ENCODE measurements around the gene DOK6.

The DOK6 gene

GRCh38 chr18:69435000-69435399, 34.3 kb downstream of the DOK6 start:
- TF ChIP-seq CTCF (IDR thresholded peaks at IDR 0.05) = no peak

GRCh38 chr18:69444221-69444620, 43.5 kb downstream of the DOK6 start:
- no peak for TF ChIP-seq CTCF (IDR thresholded peaks at IDR 0.05)

GRCh38 chr18:69447886-69448285, 47.2 kb downstream of the DOK6 start:
- TF ChIP-seq CTCF (IDR thresholded peaks at IDR 0.05) = no peak

DNA sequence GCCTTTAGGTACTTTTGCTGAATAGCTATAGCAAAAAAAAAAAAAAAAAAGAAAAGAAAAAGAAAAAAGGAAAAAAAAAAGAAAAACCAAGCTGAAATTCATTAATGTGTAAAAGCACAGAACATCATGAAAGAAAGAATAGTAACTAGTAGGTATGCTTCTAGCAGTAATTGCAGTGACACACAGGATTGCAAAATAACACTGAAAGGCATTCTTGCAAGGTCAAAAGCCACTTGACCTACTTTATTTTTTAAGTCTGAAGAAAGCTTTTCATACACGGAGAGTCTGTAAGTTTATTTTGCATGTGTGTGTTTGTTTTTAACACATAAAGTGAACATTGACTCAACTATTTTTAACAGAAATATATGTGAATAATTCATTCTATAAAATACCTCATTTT, 54.4 kb downstream of the DOK6 start:
- no peak for TF ChIP-seq CTCF (IDR thresholded peaks at IDR 0.05)

- peak; percentile 67 for TF ChIP-seq CTCF (IDR thresholded peaks at IDR 0.05)
These were observed 68.8 kb downstream of the DOK6 start for GRCh38 chr18:69469444-69469919.

DNA sequence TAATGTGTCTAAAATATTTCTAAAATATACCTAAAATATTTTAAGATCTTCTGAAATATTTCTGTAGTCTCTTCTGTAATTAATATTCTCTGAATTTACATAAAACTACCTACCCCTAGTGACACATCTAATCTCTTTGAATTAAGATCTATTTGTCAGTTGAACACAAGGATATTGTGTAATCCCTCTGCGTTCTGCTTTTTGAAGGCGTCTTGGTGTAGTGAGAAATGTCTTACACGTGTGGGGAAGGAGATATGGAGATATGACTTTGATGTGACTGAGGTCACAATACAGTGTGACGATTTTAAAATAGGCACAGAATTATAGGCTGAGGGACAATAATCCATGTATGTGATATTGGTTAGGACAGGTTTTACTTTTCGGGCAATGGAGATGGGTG, 79.8 kb downstream of the DOK6 start:
- no peak for TF ChIP-seq CTCF (IDR thresholded peaks at IDR 0.05)

DNA sequence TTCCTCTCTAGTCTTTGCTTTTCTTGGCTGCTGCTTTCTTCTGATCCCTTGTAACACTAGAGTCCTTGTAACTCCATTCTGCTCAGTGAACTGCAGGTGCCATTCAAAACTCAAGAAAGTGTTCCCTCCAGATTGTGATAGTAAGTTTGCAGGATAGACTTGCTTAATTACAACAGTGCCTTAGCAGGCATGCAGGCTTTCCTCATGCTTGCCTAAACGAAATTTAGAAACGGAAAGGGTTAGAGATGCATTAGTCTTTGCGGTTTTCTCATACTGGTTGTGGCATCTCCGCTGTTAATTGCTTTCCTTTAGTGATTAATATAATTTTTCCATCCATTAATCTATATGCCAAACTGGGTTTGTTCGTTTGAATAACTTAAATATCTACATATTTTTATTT, 82.9 kb downstream of the DOK6 start:
- TF ChIP-seq CTCF (IDR thresholded peaks at IDR 0.05) = no peak

GRCh38 chr18:69484699-69485396, 84.2 kb downstream of the DOK6 start:
- peak; percentile 50; the same call in 1 of the 2 replicates for TF ChIP-seq CTCF (IDR thresholded peaks at IDR 0.05)

Measured in LNCAP (cell line).